ENCODE data around the gene FAM200C.

FAM200C gene

GRCh38 chr5:160419458-160420330 is 19.8 kb upstream of the FAM200C start:
- no peak for DNase-seq (ENCODE audit: low spot score)

DNA sequence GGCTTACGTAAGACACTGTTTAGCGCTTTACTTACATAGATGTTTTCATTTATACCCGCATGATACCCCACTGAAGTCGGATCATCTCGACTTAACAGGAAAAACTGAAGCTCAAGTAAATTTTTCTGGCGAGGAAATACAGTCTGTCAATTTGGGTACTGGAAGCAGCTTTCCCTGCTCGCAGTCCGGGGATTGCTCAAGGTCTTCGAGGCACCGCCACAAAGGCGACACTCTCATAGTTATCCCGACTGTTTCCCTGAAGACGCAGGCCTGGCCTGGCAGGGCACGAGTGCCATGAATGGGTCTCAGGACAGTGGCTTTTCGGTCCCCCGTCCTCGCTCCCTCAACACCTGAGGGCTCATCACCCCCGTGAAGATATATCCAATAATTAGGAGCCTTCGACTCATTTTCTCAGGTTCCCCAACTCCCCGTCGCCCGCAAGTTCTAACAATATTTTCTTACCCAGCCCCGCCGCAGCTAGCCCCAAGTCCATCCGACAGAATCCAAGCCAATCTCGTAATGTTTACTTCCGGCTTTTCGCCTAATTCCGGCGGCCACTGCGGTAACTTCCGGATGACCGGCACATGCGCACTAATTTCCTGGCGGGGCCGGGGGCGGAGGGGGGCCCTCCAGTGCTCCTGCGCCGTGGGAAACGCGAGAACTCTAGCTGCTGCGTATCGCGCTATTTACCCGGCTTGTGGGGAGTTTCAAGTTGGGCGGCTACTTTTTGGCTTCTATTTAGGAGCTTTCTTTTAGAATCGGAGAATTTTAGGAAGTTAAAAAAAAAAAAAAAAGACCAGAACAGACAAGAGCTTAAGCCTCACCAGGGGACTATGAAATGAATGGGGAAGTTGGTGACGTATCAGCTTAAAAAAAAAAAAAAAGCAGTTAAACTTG is 19.0 kb upstream of the FAM200C start, which contains the start of gene SLU7:
Gene SLU7 (minus strand): TSS at position 521 of the 897 bp plus-strand sequence. CDS start 3,787 bp downstream, outside the sequence.
- DNase-seq (ENCODE audit: low spot score) = peak; percentile 94

DNA sequence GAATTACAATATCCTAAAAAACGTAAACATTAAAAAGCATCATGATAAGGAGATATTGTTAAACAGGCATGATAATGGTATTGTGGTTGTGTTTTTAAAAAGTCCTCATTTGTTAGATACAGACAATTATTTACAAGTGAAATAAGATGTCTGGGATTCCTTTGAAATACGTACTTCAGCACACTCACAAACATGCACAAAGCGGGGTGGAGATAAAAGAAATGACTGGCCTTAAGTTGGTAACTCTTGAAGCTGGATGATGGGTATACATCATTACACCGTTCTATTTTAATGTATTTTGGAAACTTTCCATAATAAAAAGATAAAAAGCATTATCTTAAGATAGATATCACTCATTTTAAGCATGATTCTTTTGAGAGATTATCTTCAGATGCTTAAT is 1.0 kb downstream of the FAM200C start:
- DNase-seq (ENCODE audit: low spot score) = peak; percentile 15

GRCh38 chr5:160397492-160397891 is 2.4 kb downstream of the FAM200C start:
- no peak for DNase-seq (ENCODE audit: low spot score)

- no peak for DNase-seq (ENCODE audit: low spot score)
These were observed 4.7 kb downstream of the FAM200C start for GRCh38 chr5:160395111-160395510.

DNA sequence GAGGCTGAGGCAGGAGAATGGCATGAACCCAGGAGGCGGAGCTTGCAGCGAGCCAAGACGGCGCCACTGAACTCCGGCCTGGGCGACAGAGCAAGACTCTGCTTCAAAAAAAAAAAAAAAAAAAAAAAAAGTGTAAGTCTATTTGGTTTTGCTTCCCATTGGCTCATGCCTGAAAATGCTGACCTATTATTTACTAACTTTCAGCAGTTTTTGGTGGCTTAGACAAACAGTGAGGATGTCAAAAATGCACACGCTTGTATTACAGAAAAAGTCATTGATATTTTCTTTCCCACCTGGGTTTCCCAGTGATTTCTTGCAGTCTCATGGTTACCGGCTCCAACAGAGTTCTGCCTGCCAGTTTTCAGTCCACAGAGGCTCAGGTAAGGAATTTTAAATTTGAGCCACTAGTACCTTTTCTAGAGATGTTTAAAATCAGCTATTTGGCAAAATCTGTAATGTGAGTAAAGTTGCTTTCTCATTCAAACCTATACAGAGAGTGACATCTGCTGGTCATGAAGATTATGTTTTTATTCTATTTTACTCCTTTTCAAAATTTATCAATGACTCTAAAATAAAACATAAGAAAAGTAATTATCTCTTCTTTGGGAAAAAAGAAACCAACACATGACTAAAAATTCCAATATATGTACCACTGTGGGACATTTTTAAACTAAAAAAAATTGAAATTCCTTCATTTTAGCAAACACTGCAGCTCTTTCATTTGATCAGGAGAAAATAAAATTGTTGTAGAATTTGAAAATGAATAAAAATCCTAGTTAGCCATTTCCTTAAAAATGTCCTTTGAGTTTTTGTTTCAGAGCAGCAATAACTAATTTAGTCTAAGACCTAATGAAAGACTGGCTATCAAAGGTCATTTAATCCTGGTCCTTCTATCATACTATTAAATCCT is 8.8 kb downstream of the FAM200C start:
- peak; percentile 35 for DNase-seq (ENCODE audit: low spot score)

DNA sequence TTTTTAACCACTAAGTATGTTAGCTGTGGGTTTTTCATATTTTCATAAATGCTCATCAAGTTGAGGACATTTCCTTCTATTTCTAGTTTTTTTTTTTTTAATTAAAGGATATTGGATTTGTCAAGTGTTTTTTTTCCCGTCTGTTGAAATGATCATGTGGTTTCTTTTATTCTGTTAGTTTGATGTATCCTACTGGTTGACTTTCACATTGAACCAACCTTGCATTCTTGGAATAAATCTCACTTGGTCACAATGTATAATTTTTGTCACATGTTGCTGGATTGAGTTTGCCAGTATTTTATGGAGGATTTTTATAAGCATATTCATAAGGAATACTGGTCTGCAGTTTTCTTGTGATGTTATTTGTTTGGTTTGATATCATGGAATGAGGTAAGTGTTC is 12.4 kb downstream of the FAM200C start:
- DNase-seq (ENCODE audit: low spot score) = no peak

GRCh38 chr5:160385496-160385895 is 14.4 kb downstream of the FAM200C start:
- DNase-seq (ENCODE audit: low spot score) = no peak

DNA sequence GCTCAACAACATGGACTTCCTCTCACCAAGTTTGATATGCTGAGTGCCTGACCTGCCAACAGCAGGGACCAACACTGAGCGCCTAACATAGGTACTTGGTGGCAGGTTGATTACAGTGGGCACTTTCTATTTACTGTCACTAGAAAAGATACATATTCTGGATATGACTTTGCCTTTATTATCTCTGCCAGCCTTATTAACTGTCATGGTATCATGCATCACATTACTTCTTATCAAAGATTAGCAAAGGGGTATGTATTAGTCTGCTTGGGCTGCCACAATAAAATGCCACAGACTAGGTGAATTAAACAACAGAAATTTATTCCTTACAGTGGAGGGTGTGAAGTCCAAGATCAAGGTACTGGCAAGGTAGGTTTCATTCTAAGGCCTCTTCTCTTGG is 15.2 kb downstream of the FAM200C start:
- DNase-seq (ENCODE audit: low spot score) = no peak

DNA sequence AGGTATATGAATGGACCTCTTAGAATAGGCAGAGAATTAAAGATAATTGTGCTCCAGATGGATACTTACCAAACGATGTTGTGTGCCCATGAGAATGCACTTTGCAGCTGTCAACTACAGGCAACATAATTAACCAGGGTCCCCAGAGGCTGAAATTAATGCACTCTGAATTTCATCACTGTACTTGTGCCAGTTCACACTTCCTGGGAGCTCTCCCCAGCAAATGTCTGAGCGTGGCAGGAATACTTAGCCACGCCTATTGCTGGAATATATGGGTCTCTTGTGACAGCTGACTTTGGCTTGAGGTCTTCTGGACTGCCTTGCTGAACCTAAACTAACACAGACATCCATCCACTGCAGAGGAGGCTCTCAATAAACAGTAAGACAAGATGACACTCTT is 17.5 kb downstream of the FAM200C start:
- no peak for DNase-seq (ENCODE audit: low spot score)

DNA sequence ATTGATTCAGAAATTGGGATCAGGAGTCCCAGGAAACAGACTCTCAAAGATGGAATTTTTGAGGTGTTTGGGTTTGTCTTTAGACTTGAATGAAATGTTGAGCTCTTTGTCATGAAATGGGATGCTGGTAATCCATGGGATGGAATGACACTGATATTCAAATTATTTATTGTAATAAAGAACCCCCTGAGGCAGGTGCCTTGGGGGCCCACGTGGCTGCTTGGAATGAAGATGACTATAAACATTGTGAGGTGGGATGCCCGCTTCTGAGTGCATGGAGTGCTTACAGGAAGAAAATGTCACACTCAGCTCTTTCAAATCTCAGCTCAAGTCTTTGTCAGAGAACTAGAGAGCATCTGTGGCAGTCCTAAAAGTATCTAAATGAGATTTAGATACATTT is 19.8 kb downstream of the FAM200C start:
- DNase-seq (ENCODE audit: low spot score) = no peak

GRCh38 chr5:160379511-160379910 is 20.3 kb downstream of the FAM200C start:
- no peak for DNase-seq (ENCODE audit: low spot score)

DNA sequence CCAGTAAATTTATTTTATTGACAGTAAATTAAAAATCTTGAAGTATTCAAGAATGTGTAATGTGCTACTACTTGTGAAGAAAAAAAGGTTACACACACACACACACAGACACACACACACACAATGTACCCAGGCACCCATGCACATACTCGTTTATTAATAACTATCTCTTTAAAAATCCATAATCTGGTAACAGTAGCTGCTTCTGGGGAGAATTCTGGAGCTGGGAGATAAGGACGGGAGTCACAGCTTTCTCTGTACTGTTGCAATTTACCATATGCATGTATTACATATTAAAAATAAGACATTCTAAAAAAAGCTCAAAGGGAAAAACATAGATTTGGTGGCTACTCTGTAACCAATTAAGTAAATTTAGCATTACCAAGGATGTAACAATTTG is 21.5 kb downstream of the FAM200C start:
- DNase-seq (ENCODE audit: low spot score) = no peak

GRCh38 chr5:160377651-160378050 is 22.2 kb downstream of the FAM200C start:
- no peak for DNase-seq (ENCODE audit: low spot score)

GRCh38 chr5:160376416-160376815 is 23.4 kb downstream of the FAM200C start:
- DNase-seq (ENCODE audit: low spot score) = no peak

DNA sequence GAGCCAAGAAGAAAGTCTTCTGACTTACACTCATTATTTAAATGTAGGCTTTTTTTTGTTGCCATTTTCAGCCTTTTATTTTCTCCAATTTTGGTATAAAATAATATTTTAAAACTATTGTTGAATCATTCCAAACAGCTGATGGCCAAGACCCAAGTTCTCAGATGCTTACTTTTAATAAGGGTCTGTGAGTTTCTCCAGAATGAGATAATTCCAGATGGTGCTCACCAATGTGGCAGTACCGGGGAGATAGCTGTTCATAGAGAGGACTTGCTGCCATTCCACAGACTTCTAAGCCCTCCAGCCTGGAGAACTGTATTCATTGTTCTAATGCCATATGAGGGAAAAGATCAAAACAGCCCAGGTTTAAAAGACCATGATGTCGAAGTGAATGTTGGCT is 24.2 kb downstream of the FAM200C start:
- DNase-seq (ENCODE audit: low spot score) = no peak

DNA sequence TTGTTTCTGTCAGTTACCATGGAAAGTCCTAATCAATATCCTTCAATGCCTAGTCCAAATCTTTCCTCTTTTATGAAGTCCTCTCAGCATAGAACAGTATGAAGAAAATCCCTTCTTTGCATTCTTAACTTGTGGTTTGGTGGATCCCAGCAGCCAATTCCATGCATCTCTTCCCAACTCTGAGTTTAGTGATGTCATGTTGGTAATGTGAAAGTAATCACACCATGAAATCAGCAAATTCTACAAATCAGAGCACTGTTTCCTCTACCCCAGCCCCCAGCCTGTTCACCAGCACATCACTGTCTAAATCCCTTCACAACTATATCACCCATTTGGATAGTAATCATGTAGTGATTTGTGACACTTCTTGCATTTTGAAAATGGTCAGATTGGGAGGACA is 24.7 kb downstream of the FAM200C start:
- DNase-seq (ENCODE audit: low spot score) = no peak

- DNase-seq (ENCODE audit: low spot score) = no peak
These were observed 28.6 kb downstream of the FAM200C start for GRCh38 chr5:160371294-160371693.

GRCh38 chr5:160370713-160371034 is 29.2 kb downstream of the FAM200C start:
- no peak for DNase-seq (ENCODE audit: low spot score)

DNA sequence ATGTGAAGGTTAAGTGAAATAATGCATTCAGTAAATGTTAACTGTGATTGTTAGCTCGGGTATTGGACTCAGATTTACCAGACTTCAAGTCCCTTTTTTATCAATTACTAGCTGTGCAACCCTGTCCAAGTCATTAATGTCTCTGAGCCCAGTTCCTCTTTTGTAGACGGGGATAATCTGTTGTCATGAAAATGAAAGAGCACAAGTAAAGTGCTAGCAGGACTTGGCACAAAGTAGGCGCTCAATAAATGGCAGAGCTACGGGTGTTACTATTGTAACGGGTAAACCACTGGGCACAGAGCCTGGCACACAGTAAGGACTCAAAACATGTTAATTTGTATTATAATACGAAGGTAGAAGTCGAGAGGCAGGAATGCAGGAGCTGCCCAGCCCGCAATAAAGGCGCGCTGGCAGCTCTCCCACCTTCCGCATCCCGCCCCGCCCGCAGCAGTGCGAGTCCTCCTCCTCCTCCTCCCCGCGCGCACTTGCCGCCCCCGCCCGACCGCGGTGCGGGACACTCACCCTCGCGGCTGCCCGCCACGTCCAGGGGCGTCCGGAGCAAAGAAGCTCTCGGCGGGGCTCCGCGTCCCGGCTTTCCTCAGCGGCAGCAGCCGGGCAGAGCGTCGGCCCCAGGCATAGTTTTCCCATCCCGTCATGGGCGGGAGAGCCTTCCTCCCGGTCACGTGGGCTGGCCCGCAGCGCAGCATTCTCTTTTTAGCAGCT is 29.7 kb downstream of the FAM200C start, which contains the start of gene C1QTNF2:
Gene C1QTNF2 (minus strand): TSS at position 637 of the 723 bp plus-strand sequence. CDS start 15,615 bp downstream, outside the sequence.
- peak; percentile 54 for DNase-seq (ENCODE audit: low spot score)

GRCh38 chr5:160367885-160368284 is 32.0 kb downstream of the FAM200C start:
- no peak for DNase-seq (ENCODE audit: low spot score)

All from kidney tubule cell (primary cell).